T-helper 22 cell (primary cell): Measurements from ENCODE around the gene STK17A.

Experiments
- DNase-seq: peaks from one replicate; pipeline ENCODE4 v3.0.0-alpha.2; 2020; ENCODE audit warnings: low read depth

Gene STK17A

DNA sequence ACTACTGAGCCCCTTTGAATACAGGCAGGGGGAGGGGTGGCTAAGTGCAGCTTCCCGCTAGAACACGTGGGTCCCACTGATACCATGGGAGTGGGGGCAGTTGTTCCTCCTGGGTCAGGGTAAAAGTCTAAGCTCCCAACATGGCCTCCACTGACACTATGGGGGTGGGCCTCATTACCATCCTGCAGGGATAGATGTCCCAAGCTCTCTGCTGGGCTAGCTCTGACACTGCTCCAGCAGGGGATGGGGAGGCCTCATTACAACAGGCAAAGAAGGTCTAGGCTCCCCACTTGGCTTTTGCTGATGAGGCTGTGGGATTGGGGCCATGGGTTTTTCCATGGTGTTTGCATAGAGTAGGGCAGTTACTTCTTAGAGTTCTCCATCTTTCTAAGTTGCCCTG is 51.5 kb downstream of the STK17A start:
- DNase-seq, result no peak

DNA sequence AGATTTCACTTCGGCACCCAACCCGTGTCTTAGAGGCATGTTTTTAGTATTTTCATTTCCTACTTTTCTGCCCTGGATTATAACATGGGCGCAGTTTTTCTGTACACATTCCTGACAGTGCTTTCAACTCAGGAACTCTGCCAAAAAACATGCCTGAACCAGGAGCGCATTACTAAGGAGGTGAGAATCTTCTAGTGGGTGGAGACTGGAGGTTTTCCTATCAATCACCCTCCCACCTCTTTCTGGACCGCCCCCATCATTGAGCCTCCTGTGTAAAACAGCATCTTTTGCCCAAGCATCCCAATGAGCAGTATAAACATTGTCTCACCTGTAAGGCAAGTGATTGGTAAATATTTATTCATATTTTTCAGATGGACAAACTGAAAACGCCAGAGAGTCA is 53.2 kb downstream of the STK17A start:
- no peak for DNase-seq

DNA sequence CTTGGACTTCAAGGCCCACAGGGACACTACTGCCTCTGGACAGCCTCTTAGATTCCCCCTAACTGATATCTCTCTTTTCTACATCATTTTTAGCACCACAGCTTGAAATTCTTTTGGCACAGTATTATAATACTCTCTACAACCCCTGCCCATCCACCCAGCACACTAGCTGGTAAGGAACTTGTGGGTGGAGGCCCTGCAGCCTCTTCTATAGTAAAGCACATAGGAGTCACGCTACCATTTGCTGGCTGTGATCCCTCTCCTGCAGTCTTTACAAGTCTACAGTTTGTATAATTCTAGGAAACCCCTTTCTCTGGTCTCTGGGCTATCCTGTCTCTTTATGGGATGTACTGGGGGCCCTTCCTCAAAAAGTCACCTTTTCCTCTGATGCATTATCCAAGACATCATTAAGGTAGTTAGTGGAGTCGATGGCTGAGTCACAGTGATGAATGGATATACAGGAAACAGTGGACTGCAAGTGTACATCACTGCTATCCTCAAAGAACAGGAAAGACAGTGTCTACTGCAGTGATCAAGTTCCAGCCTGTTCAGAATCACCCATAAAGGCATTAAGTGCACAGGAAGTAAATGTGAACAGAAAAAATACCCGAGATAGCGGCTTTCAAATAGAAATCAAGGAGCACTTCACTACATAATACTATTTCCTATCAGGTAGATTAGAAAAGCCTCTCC is 54.4 kb downstream of the STK17A start:
- no peak for DNase-seq

DNA sequence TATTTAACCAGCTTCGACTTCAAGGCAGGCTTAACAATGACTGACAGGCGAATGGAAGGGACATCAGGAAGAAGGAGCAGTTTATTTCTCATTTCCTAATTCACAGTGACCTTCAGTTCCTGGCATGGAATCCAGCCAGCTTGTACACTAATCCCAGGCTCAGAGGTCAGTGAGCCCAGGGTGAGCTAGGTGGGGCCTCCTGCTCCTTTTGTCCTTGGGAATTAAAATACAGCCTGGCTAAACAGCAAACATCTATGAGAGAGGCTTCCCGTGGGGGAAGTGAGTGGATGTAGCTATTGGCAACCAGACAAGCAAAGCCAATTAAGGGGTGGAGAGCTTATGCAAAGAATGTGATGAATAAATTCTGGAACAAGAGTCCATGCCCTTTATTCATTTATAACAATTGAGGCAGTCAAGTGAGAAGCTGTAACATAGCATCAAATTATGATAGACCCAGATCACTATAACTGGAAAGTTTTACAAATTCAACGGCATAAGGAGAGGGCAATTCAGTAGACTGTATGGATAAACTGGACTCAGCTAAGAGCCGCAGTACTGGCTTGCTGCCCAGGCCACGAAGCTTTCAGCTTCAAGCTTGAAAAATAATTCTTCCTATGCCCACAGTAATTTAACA is 57.1 kb downstream of the STK17A start:
- no peak for DNase-seq

DNA sequence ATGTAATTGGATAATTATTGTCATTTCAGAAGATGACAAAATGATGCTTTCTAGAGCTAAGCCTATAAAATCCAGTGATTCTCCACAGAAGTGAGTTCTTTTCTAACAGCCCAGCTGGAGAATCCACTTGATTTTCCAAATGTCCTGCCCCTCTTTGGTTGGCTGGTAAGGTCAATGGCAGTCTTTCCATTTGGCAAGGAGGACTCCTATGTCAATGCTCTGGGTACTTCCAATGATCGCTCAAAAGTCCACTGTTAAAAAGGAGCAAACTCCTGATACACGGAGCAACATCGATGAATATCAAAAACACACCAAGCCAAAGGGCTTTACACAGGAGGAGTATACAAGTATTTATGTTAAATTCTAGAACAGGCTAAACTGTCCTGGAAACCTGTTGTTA is 57.8 kb downstream of the STK17A start:
- DNase-seq, result no peak

DNA sequence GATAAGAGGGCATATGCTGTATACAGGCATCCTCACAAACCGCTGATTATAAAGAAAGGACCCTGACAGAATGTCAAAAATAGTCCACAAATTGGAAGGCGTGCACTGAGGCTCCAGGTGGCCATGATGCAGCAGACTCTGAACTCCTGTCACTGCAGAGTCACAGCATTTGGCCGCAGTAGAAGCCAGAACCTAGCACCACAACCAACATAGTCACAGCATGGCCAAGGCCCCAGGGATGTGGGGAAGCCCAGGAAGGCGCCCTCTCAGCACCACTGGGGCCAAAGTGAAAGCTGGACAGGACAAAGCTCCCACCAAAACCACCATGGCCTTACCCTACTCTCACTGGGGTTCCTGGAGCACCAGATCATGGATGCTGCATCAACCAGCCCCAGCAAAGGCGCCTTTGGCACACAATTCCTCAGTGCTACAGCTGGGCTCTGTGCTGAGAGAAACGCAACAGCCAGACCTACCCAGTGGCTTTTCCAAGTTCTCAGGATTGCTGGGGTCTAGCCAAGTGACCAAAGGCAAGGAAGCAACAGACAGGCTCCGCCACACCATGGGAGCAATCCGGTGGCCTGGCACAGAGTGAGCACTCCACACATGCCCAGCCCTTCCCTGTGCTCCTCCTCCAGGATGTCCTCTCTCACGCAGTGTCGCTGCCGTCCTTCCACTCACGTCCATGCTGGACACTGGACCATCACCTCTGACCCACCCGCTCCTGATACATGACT is 60.2 kb downstream of the STK17A start:
- DNase-seq, result no peak

DNA sequence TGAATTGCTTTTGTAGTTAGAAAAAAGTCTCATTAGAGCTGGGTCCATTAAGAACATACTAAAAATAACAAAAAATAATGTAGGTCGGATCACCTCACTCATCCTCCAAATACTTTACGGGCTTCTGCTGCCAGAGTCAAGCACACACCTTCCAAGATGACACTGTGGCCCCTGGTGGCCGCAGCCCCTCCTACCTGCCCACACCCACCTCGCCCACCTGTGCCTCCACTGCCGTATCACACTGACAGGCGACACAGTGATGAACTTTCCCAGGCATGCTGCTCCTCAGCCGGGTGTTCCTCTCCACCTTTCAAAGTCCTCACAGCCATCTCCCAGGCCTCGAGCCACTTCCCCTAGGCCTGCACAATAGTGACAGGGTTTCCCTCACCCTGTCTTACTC is 60.9 kb downstream of the STK17A start:
- no peak for DNase-seq

DNA sequence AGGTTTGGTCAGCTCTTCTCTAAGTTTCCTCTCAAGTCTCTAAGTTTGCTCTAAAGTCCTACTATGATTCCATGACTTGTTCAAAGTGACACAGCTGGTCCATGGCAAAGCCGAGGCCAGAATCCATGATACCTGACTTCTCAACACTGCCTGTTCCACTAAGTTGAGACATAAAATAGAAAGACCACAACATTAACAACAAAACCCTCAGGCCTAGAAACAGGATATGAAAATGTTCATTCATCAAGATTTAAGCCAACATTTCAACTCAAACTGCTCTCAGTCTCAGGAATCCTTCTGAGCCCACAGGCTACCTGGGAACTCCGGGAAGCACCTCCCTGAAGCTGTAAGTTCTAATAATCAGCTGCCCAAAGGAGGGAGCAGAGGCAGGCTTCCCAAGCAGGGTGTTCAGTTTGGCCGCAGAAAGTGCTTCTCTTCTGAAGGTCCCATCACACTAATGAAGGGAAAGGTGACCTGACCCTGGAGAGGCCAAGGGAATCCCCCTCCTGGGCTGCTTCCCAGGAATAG is 62.9 kb downstream of the STK17A start:
- DNase-seq, result no peak

DNA sequence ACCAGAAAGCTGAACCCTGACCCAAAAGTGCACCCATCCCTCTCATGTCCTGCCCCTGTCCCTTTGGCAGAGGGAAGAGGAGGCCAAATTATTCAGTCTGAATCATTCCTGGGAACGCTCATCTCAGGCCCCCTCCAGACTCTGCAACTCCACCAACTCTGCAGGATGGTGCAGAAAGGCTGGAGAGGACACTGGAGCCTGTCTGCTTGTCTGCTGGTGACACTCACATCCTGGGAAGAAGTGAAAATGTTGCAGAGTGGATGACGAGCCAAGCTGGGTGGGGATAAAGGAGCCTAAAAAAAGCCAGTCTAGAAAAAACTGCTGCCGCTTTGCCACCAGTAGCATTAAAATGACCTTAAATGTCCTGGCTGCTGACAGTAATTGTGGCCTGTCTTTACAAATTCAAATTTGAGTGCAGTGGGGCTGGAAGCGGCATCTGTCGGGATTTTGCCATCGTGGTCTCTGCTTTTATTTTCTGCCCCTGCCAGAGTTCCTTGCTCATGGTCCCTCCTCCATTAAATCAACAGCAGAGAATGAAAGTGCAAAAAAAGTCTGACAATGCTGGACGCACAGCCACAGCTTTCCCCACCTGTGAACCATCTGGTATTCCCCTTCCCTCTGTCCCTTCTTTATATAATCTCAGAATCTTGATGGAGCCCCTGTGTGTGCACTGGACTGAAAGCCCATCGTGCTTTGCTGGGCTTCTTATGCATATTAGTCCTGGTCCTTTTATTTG is 63.9 kb downstream of the STK17A start:
- DNase-seq, result no peak

DNA sequence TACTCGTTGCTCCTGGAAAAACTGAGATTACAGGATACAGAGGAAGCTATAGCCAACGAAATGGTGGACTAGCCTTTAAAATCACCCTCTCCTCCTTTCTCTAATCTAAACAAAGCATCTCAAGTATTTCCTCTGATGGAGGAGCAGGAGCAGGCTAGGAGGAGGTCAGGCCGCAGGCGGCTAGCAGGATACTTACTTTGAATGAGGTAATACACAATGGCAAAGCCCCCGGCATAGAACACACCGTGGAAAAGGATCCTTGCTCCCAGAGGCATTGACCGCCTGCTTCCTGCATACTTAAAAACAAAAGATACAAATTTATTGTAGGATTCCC is 64.4 kb downstream of the STK17A start:
- DNase-seq, result no peak

DNA sequence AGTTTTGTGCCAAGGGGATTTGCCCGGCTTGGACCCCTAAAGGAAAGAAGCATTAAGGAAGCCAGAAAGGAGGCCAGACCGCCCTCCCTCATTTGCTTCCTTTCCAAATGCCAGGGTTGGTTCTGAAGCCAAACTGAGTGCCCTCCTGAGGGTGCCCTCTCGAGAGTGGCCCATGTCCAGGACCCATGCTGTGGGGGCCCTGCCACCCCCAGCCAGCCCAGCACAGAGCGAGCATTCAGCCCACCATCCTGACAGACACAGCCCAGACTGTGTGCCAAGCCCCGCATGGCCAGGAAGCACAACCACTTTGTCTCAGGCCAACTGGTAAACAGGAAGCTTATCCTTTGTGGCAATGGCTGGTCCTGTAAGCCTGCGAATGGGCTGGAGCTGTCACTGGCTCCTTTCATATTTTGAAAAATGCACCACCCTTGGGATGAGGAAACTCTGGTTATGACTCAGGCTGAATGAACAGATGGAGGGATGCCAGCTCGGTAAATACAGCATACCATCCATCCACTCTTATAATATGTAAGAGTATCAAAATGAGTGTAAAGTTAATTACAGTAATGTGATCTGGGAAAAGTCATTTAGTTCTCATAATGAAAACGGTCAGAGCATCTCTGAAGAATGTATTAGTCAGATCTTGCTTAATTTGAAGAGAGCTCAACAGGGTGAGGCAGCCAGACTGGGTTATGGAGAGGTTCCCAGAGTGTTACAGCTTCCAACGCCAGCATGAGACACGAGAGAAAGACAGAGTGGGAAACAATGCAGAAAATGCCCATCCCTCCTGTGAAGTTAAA is 65.0 kb downstream of the STK17A start:
- peak; percentile 26 for DNase-seq

DNA sequence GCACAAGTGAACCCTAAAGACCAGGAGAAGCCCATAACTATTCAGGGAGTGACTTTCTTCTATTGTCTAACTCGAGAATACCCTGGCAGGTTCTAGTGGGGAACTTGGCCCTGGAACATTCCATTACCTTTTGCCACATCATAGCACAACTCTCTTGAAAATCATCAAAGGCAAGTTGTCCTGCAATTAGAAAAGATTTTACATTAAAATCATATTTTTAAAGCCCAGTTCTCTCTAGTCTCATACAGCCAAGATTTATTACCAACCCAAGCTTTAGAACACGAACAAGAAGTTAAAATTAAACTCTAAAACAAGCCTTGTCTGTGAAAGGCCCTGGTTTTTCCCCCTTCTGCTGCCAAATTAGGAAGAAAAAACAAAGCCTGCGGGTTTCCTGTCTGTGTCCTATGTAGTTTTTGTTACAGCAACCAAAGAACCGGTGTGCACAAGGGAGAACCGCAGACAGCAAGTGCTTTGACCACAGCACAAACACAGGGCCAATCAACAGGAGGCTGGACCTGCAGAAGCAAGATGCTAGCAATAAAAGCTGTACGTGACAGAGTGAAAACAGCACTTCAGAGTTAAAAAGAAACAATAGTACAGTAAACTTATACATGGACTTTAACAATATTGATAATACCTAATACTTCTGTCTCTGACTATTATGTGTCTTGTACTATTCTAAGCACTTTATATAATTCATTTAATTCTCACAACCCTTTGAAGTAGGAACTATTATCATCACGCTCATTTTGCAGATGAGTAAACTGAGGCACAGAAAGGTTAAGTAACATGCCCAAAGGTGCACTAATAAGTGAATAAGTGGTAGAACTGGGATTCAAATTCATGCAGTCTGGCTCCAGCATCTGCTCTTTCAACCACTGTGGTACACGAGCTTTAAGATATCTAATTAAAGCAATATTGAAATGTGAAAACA is 65.8 kb downstream of the STK17A start:
- peak; percentile 77 for DNase-seq

DNA sequence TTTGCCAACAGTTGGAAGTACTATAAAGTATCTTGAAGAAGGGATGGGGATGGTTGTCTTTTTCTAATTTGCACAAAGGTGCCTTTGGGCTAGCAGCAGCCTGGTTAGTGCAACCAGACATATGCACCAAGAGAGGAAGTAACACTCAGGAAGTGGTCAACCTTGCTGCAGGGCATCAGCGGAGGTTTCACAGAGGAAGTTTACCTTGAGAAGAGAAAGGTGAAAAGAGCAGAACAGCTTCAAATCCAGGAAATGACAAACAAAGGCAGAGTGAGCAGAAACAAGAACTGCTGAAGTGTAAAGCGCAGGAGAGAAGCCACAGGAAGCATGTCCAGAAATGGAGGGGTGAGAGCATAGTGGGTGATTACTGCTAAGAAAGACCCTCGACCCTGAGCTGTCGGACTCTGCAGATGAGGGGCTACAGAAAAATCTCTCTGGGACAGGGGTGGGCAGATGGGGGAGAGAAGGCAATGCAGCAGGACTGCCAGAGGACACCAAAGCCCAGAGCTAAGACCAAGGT is 66.9 kb downstream of the STK17A start:
- peak; percentile 64 for DNase-seq

DNA sequence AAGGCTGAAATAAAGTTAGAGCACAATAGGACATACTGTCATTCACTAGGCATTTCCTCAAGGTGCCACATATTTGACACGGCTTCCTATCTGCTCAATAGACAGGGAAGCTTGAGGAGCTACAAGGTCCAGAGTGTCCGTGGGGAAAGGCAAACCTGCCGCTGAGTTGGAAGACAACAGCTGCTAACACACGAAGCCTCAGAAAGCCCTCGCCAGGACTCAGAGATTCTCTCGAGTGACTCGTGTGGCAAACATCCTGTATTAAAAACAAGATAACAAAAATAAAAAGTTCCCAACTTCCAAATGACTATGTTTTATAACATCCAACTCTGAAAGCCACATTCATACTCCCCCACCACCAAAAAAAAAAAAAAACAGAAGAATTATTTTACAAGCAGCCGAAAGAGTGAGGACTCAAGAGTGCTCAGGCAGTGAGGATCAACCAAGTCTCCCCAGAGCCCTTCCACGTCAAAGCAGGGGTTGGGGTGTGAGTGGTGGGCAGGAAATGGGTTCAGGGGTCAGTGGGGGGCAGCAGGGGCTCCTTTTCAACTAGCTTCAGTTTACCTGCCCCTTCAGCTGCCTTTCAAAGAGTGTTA is 67.6 kb downstream of the STK17A start:
- DNase-seq, result no peak

DNA sequence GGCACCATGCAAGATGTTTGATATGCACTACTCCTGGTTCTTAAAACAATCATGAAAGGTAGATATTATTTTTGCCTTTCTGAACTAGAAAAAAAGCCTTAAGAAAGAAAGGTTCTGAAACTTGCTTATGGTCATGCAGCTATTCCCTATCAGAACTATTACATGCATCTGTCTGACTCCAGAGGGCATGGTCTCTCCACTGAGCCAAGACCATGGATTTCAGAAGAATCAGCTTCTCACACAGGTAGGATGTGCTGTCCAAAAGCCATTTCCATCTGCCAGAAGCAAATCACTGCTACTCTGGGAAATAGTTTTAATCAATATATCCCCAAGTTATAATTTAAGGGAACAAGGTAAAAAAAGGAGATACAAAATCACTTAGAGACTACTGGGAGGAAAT is 69.5 kb downstream of the STK17A start:
- no peak for DNase-seq

DNA sequence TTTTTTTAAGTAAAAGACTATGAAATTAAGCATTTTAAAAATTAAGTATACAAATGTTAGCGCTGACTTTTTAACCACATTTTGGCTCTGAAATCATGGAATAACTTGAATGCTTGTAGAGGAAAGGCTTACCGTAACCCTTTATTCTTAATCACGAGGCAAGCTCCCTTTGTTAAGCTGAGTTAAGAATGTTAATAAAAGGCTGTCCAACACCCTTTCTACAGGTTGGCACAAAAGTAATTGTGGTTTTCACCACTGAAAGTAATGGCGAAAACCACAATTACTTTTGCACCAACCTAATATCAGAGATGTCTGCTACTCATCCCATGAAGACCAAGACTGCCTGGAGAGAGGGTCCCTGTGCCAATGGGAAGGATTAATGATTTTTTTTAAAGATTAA is 70.6 kb downstream of the STK17A start:
- no peak for DNase-seq

DNA sequence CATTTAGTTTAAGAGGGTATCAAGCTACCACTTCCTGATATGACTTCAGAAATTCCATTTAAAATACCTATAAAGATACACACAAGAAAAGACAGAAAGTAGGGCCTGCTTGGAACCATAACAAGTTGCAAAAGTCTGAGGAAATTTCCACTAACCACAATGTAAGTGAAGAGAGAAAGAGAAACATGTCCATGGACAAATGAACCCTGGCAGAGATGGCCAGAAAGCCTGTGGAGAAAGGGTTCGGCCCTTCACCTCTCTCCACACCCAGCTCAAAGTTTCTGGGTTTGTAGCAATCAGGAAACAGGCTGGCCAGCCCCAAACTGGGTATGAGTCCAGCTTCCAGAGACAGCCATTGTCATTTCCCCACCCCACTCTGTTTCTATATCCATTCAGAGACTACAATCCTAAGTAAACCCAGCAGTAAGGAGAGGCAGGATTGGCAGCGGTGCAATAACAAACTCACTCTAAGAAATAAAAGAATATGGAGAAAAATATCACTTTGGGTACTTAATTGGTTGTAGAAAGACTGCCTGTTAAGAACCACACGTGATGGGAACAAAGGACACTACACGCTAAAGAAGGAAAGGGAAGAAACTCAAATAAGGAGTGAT is 71.1 kb downstream of the STK17A start:
- DNase-seq, result no peak

DNA sequence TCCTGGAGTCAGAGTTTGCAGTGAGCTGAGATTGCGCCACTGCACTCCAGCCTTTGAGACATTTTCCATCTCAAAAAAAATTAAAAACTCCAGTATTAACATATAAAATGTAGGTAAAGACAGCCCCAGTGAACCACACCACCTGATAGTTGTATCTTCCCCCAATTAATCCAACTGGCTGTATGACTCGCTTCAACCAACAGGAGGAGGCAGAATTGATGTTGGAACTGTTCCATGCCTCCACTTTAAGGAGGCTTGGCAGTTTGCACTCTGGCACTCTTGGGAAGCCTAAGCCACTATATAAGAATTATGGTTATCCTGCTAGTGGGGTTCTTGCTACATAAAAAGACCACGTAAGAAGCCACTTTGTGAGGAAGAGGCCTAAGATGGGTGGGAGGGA is 72.7 kb downstream of the STK17A start:
- no peak for DNase-seq

DNA sequence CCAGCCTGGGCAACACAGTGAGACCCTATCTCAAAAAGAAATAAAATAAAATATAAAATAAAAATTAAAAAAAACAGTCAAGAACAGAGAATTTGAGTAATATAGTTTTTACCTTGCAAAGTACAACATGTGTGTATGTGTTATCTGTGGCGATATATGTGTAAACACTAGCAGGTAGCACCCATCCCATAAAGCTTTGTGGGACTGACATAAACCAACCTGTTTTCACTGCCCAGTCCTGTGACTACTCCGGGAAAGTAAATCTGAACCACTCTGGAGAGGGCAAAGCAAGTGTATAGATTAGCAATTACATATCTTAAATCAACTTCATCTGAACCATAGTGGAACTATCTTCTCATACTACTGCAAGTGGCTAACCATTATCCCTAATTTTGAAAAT is 74.1 kb downstream of the STK17A start:
- no peak for DNase-seq
